ENCODE data around the gene CTBP2. TPM values are rescaled to one million over a fixed set of nuclear protein-coding genes. Genes with fewer than 3 reads are reported as not detected.

The CTBP2 gene
- total RNA-seq, 1 experiment from 2014 or later = 77.8 TPM

- Histone ChIP-seq H3K4me1 (ENCODE audit: insufficient read depth, low read length, poor library complexity, severe bottlenecking) (peaks cover 40% of the 10 kb centered on the region), H3K27ac (ENCODE audit: low read depth, low read length, poor library complexity, severe bottlenecking) (peak overlapping the region; percentile 91), H3K36me3 (ENCODE audit: insufficient read depth, low read length, poor library complexity, severe bottlenecking) (no peaks in the 10 kb centered on the region), H3K4me3 (ENCODE audit: low read depth, low read length, poor library complexity, severe bottlenecking) (peak overlapping the region; percentile 91), H3K27me3 (replicated peaks; ENCODE audit: insufficient read depth, low read depth, low read length, poor library complexity) (no peaks in the 10 kb centered on the region), H3K9me3 (ENCODE audit: low read depth, low read length, poor library complexity, severe bottlenecking) (no peaks in the 10 kb centered on the region)
- no peak for DNase-seq (ENCODE audit: low spot score)
- CTCF ChIA-PET = interaction anchor here (0.6 kb wide), 1 partner anchor 171 kb away, joined by 3 read pairs; no protein-coding TSS in a partner anchor
- POLR2A ChIA-PET (ENCODE audit: low non-redundant PET) = no interaction called here
- TF ChIP-seq EZH2 (IDR thresholded peaks at IDR 0.05; ENCODE audit: borderline replicate concordance, low read depth, low read length, poor library complexity, severe bottlenecking) = no peak
- no peak for TF ChIP-seq CTCF (conservative IDR thresholded peaks at IDR 0.05; ENCODE audit: low read depth, low read length)
- BruUV-seq (replicated peaks) = no TSS peak
- intact Hi-C loops (cut with micrococcal nuclease; ENCODE audit: unreplicated experiment) = loop anchor here (10.0 kb wide), 1 partner anchor 102 kb away; no protein-coding TSS in a partner anchor
Observed at GRCh38 chr10:125156739-125157480, 3.5 kb downstream of the CTBP2 start.

- ChIA-PET CTCF (no interaction called here), POLR2A (ENCODE audit: low non-redundant PET) (no interaction called here)
- Histone ChIP-seq H3K36me3 (ENCODE audit: insufficient read depth, low read length, poor library complexity, severe bottlenecking) (no peaks in the 10 kb centered on the region), H3K9me3 (ENCODE audit: low read depth, low read length, poor library complexity, severe bottlenecking) (no peaks in the 10 kb centered on the region), H3K4me3 (ENCODE audit: low read depth, low read length, poor library complexity, severe bottlenecking) (no peak overlapping the region), H3K27ac (ENCODE audit: low read depth, low read length, poor library complexity, severe bottlenecking) (no peak overlapping the region), H3K27me3 (replicated peaks; ENCODE audit: insufficient read depth, low read depth, low read length, poor library complexity) (no peaks in the 10 kb centered on the region), H3K4me1 (ENCODE audit: insufficient read depth, low read length, poor library complexity, severe bottlenecking) (peaks cover 32% of the 10 kb centered on the region)
- TF ChIP-seq CTCF (conservative IDR thresholded peaks at IDR 0.05; ENCODE audit: low read depth, low read length) = no peak
- no peak for DNase-seq (ENCODE audit: low spot score)
- intact Hi-C loops (cut with micrococcal nuclease; ENCODE audit: unreplicated experiment) = loop anchor here (10.0 kb wide), 1 partner anchor 101 kb away; no protein-coding TSS in a partner anchor
- BruUV-seq (replicated peaks) = no TSS peak
Observed at GRCh38 chr10:125156196-125156595, 4.2 kb downstream of the CTBP2 start.

- H3K27ac ChIP-seq (ENCODE audit: low read depth, low read length, poor library complexity, severe bottlenecking) = peak overlapping the region; percentile 4
- DNase-seq (ENCODE audit: low spot score) = no peak
- no peak overlapping the region for H3K4me3 ChIP-seq (ENCODE audit: low read depth, low read length, poor library complexity, severe bottlenecking)
- no peak for TF ChIP-seq EZH2 (IDR thresholded peaks at IDR 0.05; ENCODE audit: borderline replicate concordance, low read depth, low read length, poor library complexity, severe bottlenecking)
- no peak for TF ChIP-seq CTCF (conservative IDR thresholded peaks at IDR 0.05; ENCODE audit: low read depth, low read length)
- peaks cover 32% of the 10 kb centered on the region for H3K4me1 ChIP-seq (ENCODE audit: insufficient read depth, low read length, poor library complexity, severe bottlenecking)
- no peaks in the 10 kb centered on the region for H3K9me3 ChIP-seq (ENCODE audit: low read depth, low read length, poor library complexity, severe bottlenecking)
- no peaks in the 10 kb centered on the region for H3K36me3 ChIP-seq (ENCODE audit: insufficient read depth, low read length, poor library complexity, severe bottlenecking)
- CTCF ChIA-PET = no interaction called here
- POLR2A ChIA-PET (ENCODE audit: low non-redundant PET) = no interaction called here
- intact Hi-C loops (cut with micrococcal nuclease; ENCODE audit: unreplicated experiment) = loop anchor here (10.0 kb wide), 1 partner anchor 100 kb away; no protein-coding TSS in a partner anchor
- no peaks in the 10 kb centered on the region for H3K27me3 ChIP-seq (replicated peaks; ENCODE audit: insufficient read depth, low read depth, low read length, poor library complexity)
- BruUV-seq (replicated peaks) = no TSS peak
Observed at GRCh38 chr10:125155101-125155500, 5.3 kb downstream of the CTBP2 start.
